CD4-positive, alpha-beta T cell (primary cell): ENCODE data around the gene CCR3. TPM values are rescaled to one million over a fixed set of nuclear protein-coding genes. Genes with fewer than 3 reads are reported as not detected.
A peak's percentile ranks its signal among the peaks of the same experiment; 100 is the strongest.

Experiments used
- ATAC-seq: fragments of 200-7000 bp; cut with Tn5 transposase; one replicate; pipeline ENCODE4 v1.10.0; 2022; ENCODE audit warnings: mild to moderate bottlenecking; ENCODE audit not compliant: poor library complexity
- CTCF ChIA-PET: fragments of 350-600 bp; sonication (Branson Sonifier 250); formaldehyde crosslinking; loops from one replicate; lab custom pipeline; 2021; ENCODE audit warnings: antibody characterized with exemption, inconsistent platforms; lab: Charles Lee
- POLR2A ChIA-PET: fragments of 350-600 bp; sonication (Branson Sonifier 250); formaldehyde crosslinking; loops from one replicate; lab custom pipeline; 2021; ENCODE audit warnings: antibody characterized with exemption, inconsistent platforms; lab: Charles Lee
- DNase-seq, 14 experiments: peaks; one replicate each; pipeline ENCODE4 v3.0.0-alpha.2; 2013 to 2020; ENCODE audit warnings: mixed read lengths in 2 of 14
- H3K27ac ChIP-seq, 2 donors: one replicate each; pipeline versions ENCODE4 v1.5.1 to v1.7.0; 2013; ENCODE audit warnings: low read length in 2 of 2, low read depth in 1 of 2, mild to moderate bottlenecking in 1 of 2
- H3K27me3 ChIP-seq, 2 experiments: 1 replicate in 1 of 2; 2 replicates in 1 of 2; pipeline versions ENCODE4 v1.6.1 to v1.7.0; 2013; ENCODE audit warnings: low read length in 2 of 2, control low read depth in 1 of 2, mild to moderate bottlenecking in 1 of 2, moderate library complexity in 1 of 2; ENCODE audit not compliant: insufficient read depth in 2 of 2, control insufficient read depth in 1 of 2
- H3K36me3 ChIP-seq: one replicate; pipeline ENCODE4 v1.6.1; 2013; ENCODE audit warnings: low read length, control low read depth; ENCODE audit not compliant: insufficient read depth
- H3K4me1 ChIP-seq: one replicate; pipeline ENCODE4 v1.6.1; 2013; ENCODE audit warnings: low read length, control low read depth; ENCODE audit not compliant: insufficient read depth
- H3K4me3 ChIP-seq: one replicate; pipeline ENCODE4 v1.5.1; 2013; ENCODE audit warnings: mild to moderate bottlenecking, low read length, moderate library complexity
- H3K9me3 ChIP-seq, 2 experiments: 1 replicate in 1 of 2; 2 replicates in 1 of 2; pipeline versions ENCODE4 v1.6.1 to v1.7.0; 2013; ENCODE audit warnings: low read length in 2 of 2, mild to moderate bottlenecking in 2 of 2, control low read depth in 1 of 2, moderate library complexity in 1 of 2; ENCODE audit not compliant: control insufficient read depth in 1 of 2, insufficient read depth in 1 of 2
- H3K27ac Mint-ChIP-seq: one replicate; pipeline ENCODE4 v1.8.0; 2020; ENCODE audit warnings: mixed read lengths
- H3K27me3 Mint-ChIP-seq: one replicate; pipeline ENCODE4 v1.8.0; 2021; ENCODE audit warnings: mixed read lengths
- H3K36me3 Mint-ChIP-seq: one replicate; pipeline ENCODE4 v1.8.0; 2021; ENCODE audit warnings: low read depth, mixed read lengths
- H3K4me1 Mint-ChIP-seq: one replicate; pipeline ENCODE4 v1.8.0; 2021; ENCODE audit warnings: low read depth, mixed read lengths
- H3K4me3 Mint-ChIP-seq: one replicate; pipeline ENCODE4 v1.8.0; 2020; ENCODE audit warnings: mild to moderate bottlenecking, mixed read lengths
- H3K9me3 Mint-ChIP-seq: one replicate; pipeline ENCODE4 v1.8.0; 2020; ENCODE audit warnings: mixed read lengths
- CTCF ChIP-seq: fragments of 200-600 bp; IDR thresholded peaks from one replicate; pipeline ENCODE4 v1.8.0; 2022; ENCODE audit warnings: antibody characterized with exemption, mild to moderate bottlenecking
- intact Hi-C, 2 experiments: fragments of 100-400 bp; cut with DNase I in 1 of 2; cut with micrococcal nuclease in 1 of 2; formaldehyde crosslinking; loops; one replicate each; pipeline versions ENCODE4 v1.15.1 to v1.9.0; 2023 to 2025; cut with DNase I, micrococcal nuclease
- total RNA-seq, 174 experiments: library from RNA in 2 of 174; stranded (reverse) in 2 of 174; gene quantifications; one replicate each; pipeline ENCODE4 v1.2.3 and lab custom pipeline; 2021 to 2026

CCR3 gene
- total RNA-seq, 2 experiments from 2014 or later = not detected

GRCh38 chr3:46298871-46299607 lies 56.8 kb downstream of the CCR3 start:
- peaks cover 80% of the 10 kb centered on the region for H3K4me1 ChIP-seq
- peak overlapping the region in 1 of 2 donors; percentile 33 for H3K27ac ChIP-seq
- H3K4me3 Mint-ChIP-seq = peak overlapping the region; percentile 8
- H3K27ac Mint-ChIP-seq = peak overlapping the region; percentile 43
- no peaks in the 10 kb centered on the region for H3K36me3 ChIP-seq
- ChIA-PET CTCF (interaction anchor here (0.7 to 1.7 kb wide), 4 partner anchors 70 to 79 kb away, joined by 3 to 10 read pairs (median 5); no protein-coding TSS in a partner anchor), POLR2A (interaction anchor here (3.4 kb wide), 1 partner anchor 15 kb away, joined by 12 read pairs; no protein-coding TSS in a partner anchor)
- DNase-seq = no peak
- H3K9me3 Mint-ChIP-seq = no peaks in the 10 kb centered on the region
- H3K36me3 Mint-ChIP-seq = no peaks in the 10 kb centered on the region
- TF ChIP-seq CTCF = no peak
- H3K4me3 ChIP-seq = no peak overlapping the region
- no peaks in the 10 kb centered on the region for H3K9me3 ChIP-seq
- no peaks in the 10 kb centered on the region for H3K27me3 Mint-ChIP-seq
- no peaks in the 10 kb centered on the region for H3K27me3 ChIP-seq
- ATAC-seq = peak; percentile 19
- H3K4me1 Mint-ChIP-seq = peaks cover 69% of the 10 kb centered on the region
- intact Hi-C loops = no loop called here

GRCh38 chr3:46299608-46300460 lies 57.6 kb downstream of the CCR3 start:
- peaks cover 63% of the 10 kb centered on the region for H3K4me1 Mint-ChIP-seq
- peak overlapping the region; percentile 43 for H3K27ac Mint-ChIP-seq
- TF ChIP-seq CTCF = no peak
- peak in 2 of 14 experiments; percentile 50 to 65 for DNase-seq
- no peaks in the 10 kb centered on the region for H3K27me3 ChIP-seq
- ChIA-PET POLR2A (interaction anchor here (0.7 to 3.4 kb wide), 2 partner anchors 15 to 23 kb away, joined by 3 to 12 read pairs; no protein-coding TSS in a partner anchor), CTCF (interaction anchor here (1.3 to 1.7 kb wide), 2 partner anchors 69 to 72 kb away, joined by 3 to 10 read pairs; no protein-coding TSS in a partner anchor)
- H3K9me3 Mint-ChIP-seq = no peaks in the 10 kb centered on the region
- peak; percentile 58 for ATAC-seq
- no peak overlapping the region for H3K4me3 ChIP-seq
- H3K27me3 Mint-ChIP-seq = no peaks in the 10 kb centered on the region
- H3K9me3 ChIP-seq = no peaks in the 10 kb centered on the region
- H3K27ac ChIP-seq = peak overlapping the region in 1 of 2 donors; percentile 33
- no peaks in the 10 kb centered on the region for H3K36me3 ChIP-seq
- H3K4me1 ChIP-seq = peaks cover 73% of the 10 kb centered on the region
- intact Hi-C loops = no loop called here
- peak overlapping the region; percentile 26 for H3K4me3 Mint-ChIP-seq
- no peaks in the 10 kb centered on the region for H3K36me3 Mint-ChIP-seq

- H3K4me3 ChIP-seq = no peak overlapping the region
- DNase-seq (no peak), ATAC-seq (no peak)
- no peaks in the 10 kb centered on the region for H3K9me3 ChIP-seq
- Mint-ChIP-seq H3K4me3 (peak overlapping the region; percentile 21), H3K9me3 (no peaks in the 10 kb centered on the region), H3K36me3 (no peaks in the 10 kb centered on the region), H3K27ac (peak overlapping the region; percentile 43), H3K4me1 (peaks cover 63% of the 10 kb centered on the region), H3K27me3 (no peaks in the 10 kb centered on the region)
- H3K36me3 ChIP-seq = no peaks in the 10 kb centered on the region
- no peak for TF ChIP-seq CTCF
- ChIA-PET POLR2A (interaction anchor here (0.7 to 3.4 kb wide), 2 partner anchors 16 to 24 kb away, joined by 3 to 12 read pairs; no protein-coding TSS in a partner anchor), CTCF (interaction anchor here (1.7 kb wide), 1 partner anchor 68 kb away, joined by 10 read pairs; no protein-coding TSS in a partner anchor)
- H3K27me3 ChIP-seq = no peaks in the 10 kb centered on the region
- H3K4me1 ChIP-seq = peaks cover 68% of the 10 kb centered on the region
- intact Hi-C loops = no loop called here
- peak overlapping the region in 1 of 2 donors; percentile 46 for H3K27ac ChIP-seq
Observed at GRCh38 chr3:46300461-46300789, 58.2 kb downstream of the CCR3 start.
